Activated naive CD8-positive, alpha-beta T cell (primary cell): ENCODE data around the gene PABPC1L.

Experiments
- H3K27ac Mint-ChIP-seq: one replicate; pipeline ENCODE4 v1.8.0; 2021; ENCODE audit warnings: mixed read lengths
- H3K27me3 Mint-ChIP-seq: one replicate; pipeline ENCODE4 v1.8.0; 2021; ENCODE audit warnings: mixed read lengths
- H3K36me3 Mint-ChIP-seq: one replicate; pipeline ENCODE4 v1.8.0; 2021; ENCODE audit warnings: mixed read lengths
- H3K4me1 Mint-ChIP-seq: one replicate; pipeline ENCODE4 v1.8.0; 2021; ENCODE audit warnings: low read depth, mixed read lengths
- H3K4me3 Mint-ChIP-seq: one replicate; pipeline ENCODE4 v1.8.0; 2021; ENCODE audit warnings: mild to moderate bottlenecking, mixed read lengths
- H3K9me3 Mint-ChIP-seq: one replicate; pipeline ENCODE4 v1.8.0; 2021; ENCODE audit warnings: low read depth, mixed read lengths

The PABPC1L gene

GRCh38 chr20:44887466-44887865, 22.4 kb upstream of the PABPC1L start:
- Mint-ChIP-seq H3K9me3 (no peaks in the 10 kb centered on the region), H3K27me3 (no peaks in the 10 kb centered on the region), H3K36me3 (peaks cover 4% of the 10 kb centered on the region), H3K4me3 (peak overlapping the region; percentile 95), H3K4me1 (peaks cover 69% of the 10 kb centered on the region), H3K27ac (peak overlapping the region; percentile 93)

GRCh38 chr20:44888226-44889103, 21.4 kb upstream of the PABPC1L start:
- H3K4me3 Mint-ChIP-seq: peak overlapping the region; percentile 95
- peaks cover 73% of the 10 kb centered on the region for H3K4me1 Mint-ChIP-seq
- no peaks in the 10 kb centered on the region for H3K27me3 Mint-ChIP-seq
- peak overlapping the region; percentile 79 for H3K27ac Mint-ChIP-seq
- no peaks in the 10 kb centered on the region for H3K9me3 Mint-ChIP-seq
- peaks cover 4% of the 10 kb centered on the region for H3K36me3 Mint-ChIP-seq

GRCh38 chr20:44891826-44892225, 18.0 kb upstream of the PABPC1L start:
- Mint-ChIP-seq H3K36me3 (peaks cover 6% of the 10 kb centered on the region), H3K4me1 (peaks cover 88% of the 10 kb centered on the region), H3K4me3 (peak overlapping the region; percentile 65), H3K9me3 (no peaks in the 10 kb centered on the region), H3K27ac (peak overlapping the region; percentile 84), H3K27me3 (no peaks in the 10 kb centered on the region)

GRCh38 chr20:44894959-44895358, 14.9 kb upstream of the PABPC1L start:
- Mint-ChIP-seq H3K36me3 (peaks cover 9% of the 10 kb centered on the region), H3K27me3 (no peaks in the 10 kb centered on the region), H3K9me3 (no peaks in the 10 kb centered on the region), H3K4me3 (peak overlapping the region; percentile 38), H3K27ac (peak overlapping the region; percentile 58), H3K4me1 (peaks cover 85% of the 10 kb centered on the region)

DNA sequence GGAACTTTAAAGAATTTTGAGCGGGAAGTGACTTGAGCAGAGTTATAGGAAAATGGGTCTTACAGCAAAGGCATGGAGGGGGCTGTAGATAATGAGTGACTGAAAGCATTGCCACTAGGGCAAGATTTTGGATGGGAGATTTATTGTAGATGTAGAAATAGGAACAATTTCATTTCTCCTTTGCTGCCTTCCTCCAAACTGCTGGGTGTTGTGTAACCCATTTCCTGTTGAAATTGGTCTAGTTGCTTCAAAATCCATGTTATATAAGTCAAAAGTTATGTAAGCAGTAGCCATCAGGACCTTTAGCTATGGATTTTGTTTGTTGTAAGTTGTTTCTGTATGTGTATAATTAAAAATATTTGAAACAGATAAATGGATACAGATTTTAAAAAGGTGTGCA, 13.3 kb upstream of the PABPC1L start:
- H3K36me3 Mint-ChIP-seq: peaks cover 13% of the 10 kb centered on the region
- no peaks in the 10 kb centered on the region for H3K9me3 Mint-ChIP-seq
- H3K4me3 Mint-ChIP-seq: peak overlapping the region; percentile 47
- H3K27ac Mint-ChIP-seq: peak overlapping the region; percentile 84
- H3K27me3 Mint-ChIP-seq: no peaks in the 10 kb centered on the region
- H3K4me1 Mint-ChIP-seq: peaks cover 88% of the 10 kb centered on the region

- H3K4me3 Mint-ChIP-seq: peak overlapping the region; percentile 47
- H3K27ac Mint-ChIP-seq: peak overlapping the region; percentile 84
- peaks cover 10% of the 10 kb centered on the region for H3K36me3 Mint-ChIP-seq
- H3K9me3 Mint-ChIP-seq: no peaks in the 10 kb centered on the region
- peaks cover 86% of the 10 kb centered on the region for H3K4me1 Mint-ChIP-seq
- H3K27me3 Mint-ChIP-seq: no peaks in the 10 kb centered on the region
Measured at GRCh38 chr20:44897133-44897532, 12.7 kb upstream of the PABPC1L start.

GRCh38 chr20:44900231-44900854, 9.5 kb upstream of the PABPC1L start:
- H3K4me1 Mint-ChIP-seq: peaks cover 64% of the 10 kb centered on the region
- H3K27me3 Mint-ChIP-seq: no peaks in the 10 kb centered on the region
- H3K36me3 Mint-ChIP-seq: peaks cover 9% of the 10 kb centered on the region
- H3K27ac Mint-ChIP-seq: peak overlapping the region; percentile 90
- H3K9me3 Mint-ChIP-seq: no peaks in the 10 kb centered on the region
- peak overlapping the region; percentile 47 for H3K4me3 Mint-ChIP-seq

- H3K27ac Mint-ChIP-seq: no peak overlapping the region
- no peaks in the 10 kb centered on the region for H3K27me3 Mint-ChIP-seq
- peaks cover 9% of the 10 kb centered on the region for H3K36me3 Mint-ChIP-seq
- no peaks in the 10 kb centered on the region for H3K9me3 Mint-ChIP-seq
- H3K4me3 Mint-ChIP-seq: no peak overlapping the region
- H3K4me1 Mint-ChIP-seq: peaks cover 47% of the 10 kb centered on the region
Measured at GRCh38 chr20:44901974-44902373, 7.9 kb upstream of the PABPC1L start.

DNA sequence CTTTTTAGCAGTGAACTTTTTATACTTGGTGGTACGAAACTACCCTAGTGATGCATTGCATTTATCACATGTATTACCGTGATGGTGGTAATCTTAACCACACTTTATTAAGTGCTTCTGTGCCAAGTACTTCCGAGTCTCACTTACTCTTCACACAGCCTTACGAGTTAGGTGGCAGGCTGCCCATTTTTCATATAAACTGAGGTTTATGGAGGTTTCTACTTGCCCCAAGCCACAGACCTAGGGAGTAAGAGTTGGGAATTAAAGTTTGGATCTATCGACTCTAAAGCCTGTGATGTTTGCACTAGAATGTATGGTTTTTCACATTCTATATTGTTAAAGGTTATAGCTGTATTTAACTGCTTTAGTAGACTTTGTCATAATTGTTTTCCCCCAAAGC, 5.5 kb upstream of the PABPC1L start:
- Mint-ChIP-seq H3K36me3 (peaks cover 6% of the 10 kb centered on the region), H3K4me3 (no peak overlapping the region), H3K9me3 (no peaks in the 10 kb centered on the region), H3K27ac (no peak overlapping the region), H3K27me3 (no peaks in the 10 kb centered on the region), H3K4me1 (peaks cover 35% of the 10 kb centered on the region)

GRCh38 chr20:44908987-44909871, 631 bp upstream of the PABPC1L start:
- H3K36me3 Mint-ChIP-seq: peaks cover 8% of the 10 kb centered on the region

DNA sequence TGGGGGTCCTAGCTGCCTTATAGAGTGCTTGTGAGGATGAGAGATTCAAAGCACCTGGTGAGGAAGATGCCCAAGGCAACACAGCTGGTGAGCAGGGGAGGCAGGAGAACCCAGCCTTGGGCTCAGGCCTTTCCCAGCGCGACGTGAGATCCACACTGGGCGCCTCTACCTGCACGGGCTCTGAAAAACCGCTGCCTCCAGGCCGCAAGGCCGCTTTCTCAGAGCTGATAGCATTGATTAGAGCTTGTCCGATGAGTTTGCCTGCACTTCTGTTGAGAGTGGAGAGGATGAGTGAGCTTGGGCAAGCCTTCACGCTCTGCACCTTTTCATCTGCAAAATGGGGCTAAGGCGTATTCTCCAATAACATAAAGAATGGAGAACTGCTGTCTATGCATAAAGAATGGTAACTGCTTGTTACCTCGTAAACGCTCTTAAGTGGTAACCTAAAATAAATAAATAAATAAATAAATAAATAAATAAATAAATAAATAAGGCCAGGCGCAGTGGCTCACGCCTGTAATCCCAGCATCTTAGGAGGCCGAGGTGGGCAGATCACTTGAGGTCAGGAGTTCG, 916 bp downstream of the PABPC1L start:
- Mint-ChIP-seq H3K4me3 (peak overlapping the region; percentile 84), H3K27me3 (no peaks in the 10 kb centered on the region), H3K4me1 (peaks cover 38% of the 10 kb centered on the region), H3K36me3 (peaks cover 8% of the 10 kb centered on the region), H3K27ac (peak overlapping the region; percentile 22), H3K9me3 (no peaks in the 10 kb centered on the region)

More at GRCh38 chr20:44908987-44909871, 631 bp upstream of the PABPC1L start:
- Mint-ChIP-seq H3K27me3 (no peaks in the 10 kb centered on the region), H3K4me1 (peaks cover 28% of the 10 kb centered on the region), H3K9me3 (no peaks in the 10 kb centered on the region), H3K4me3 (peak overlapping the region; percentile 79), H3K27ac (peak overlapping the region; percentile 42)

DNA sequence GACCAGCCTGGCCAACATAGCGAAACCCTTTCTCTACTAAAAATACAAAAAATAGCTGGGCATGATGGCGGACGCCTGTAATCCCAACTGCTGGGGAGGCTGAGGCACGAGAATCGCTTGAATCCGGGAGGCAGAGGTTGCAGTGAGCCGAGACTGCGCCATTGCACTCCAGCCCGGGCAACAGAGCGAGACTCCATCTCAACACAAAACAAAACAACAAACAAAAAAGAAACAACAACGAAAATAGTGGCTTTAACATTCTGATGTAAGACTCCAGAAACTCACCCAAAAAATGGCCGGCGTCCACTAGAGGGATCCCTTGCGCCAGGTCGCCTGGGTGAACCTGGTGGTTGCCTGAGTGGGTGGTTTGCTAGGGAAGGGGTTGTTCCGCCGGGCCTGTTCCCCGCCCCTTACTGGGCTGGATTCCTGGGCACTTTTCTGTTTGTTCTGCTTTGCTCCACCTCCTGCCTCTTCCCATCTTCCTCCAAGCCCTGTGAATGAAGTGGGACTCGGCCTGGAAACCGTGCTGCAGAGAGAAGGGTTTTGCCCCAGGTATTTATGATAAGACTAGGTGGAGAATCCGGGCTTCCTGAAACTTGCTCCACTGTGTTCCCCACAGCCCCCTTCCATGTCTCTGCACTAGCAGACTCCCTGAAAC, 1.5 kb downstream of the PABPC1L start:
- H3K27ac Mint-ChIP-seq: no peak overlapping the region
- H3K9me3 Mint-ChIP-seq: no peaks in the 10 kb centered on the region
- H3K27me3 Mint-ChIP-seq: no peaks in the 10 kb centered on the region
- H3K4me1 Mint-ChIP-seq: peaks cover 38% of the 10 kb centered on the region
- peaks cover 5% of the 10 kb centered on the region for H3K36me3 Mint-ChIP-seq
- H3K4me3 Mint-ChIP-seq: peak overlapping the region; percentile 58

GRCh38 chr20:44912189-44912588, 2.3 kb downstream of the PABPC1L start:
- Mint-ChIP-seq H3K4me1 (peaks cover 38% of the 10 kb centered on the region), H3K9me3 (no peaks in the 10 kb centered on the region), H3K27me3 (no peaks in the 10 kb centered on the region), H3K27ac (no peak overlapping the region), H3K4me3 (peak overlapping the region; percentile 44), H3K36me3 (peaks cover 5% of the 10 kb centered on the region)

DNA sequence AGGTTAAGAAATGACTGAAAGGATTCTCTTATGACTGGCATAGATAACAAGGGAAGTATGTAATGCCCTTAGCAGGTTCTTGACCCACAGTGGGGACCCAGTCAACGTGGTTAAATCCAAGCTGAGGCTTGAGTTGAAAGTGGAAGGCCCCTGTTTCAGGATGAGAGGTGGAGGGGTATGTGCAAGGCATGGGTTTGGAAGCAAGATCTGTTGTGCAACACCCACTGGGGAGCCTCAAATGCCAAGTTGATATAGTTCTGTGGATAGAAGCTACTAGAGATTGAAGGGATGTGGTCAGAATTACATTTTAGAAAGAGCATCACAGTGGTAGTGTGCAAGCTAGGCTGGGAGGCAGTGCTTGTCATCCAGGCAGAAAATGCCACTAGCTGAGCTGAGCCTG, 5.1 kb downstream of the PABPC1L start:
- Mint-ChIP-seq H3K36me3 (peaks cover 7% of the 10 kb centered on the region), H3K9me3 (no peaks in the 10 kb centered on the region), H3K4me1 (peaks cover 27% of the 10 kb centered on the region), H3K4me3 (no peak overlapping the region), H3K27me3 (no peaks in the 10 kb centered on the region), H3K27ac (no peak overlapping the region)
